Hematopoietic multipotent progenitor cell (in vitro differentiated cells): ENCODE results near the gene TMEM182. TPM values are rescaled to one million over a fixed set of nuclear protein-coding genes. Genes with fewer than 3 reads are reported as not detected.
A peak's percentile ranks its signal among the peaks of the same experiment; 100 is the strongest.

Experiments used
- DNase-seq, 3 donors: peaks; one replicate each; pipeline ENCODE4 v3.0.0-alpha.2; 2011 to 2015; ENCODE audit warnings: low read depth in 2 of 3, low spot score in 2 of 3
- total RNA-seq: library from RNA; depleted of rRNA; stranded (reverse); fragments of >200 nt; gene quantifications from one replicate; pipeline ENCODE4 v1.2.3, GENCODE V29; 2012

TMEM182 gene
- total RNA-seq, result 4.3 TPM

GRCh38 chr2:102761763-102762162, at the start of gene TMEM182:
Gene TMEM182 (plus strand): TSS chr2:102762031. CDS start chr2:102762218, 187 bp downstream.
- DNase-seq, result no peak

- DNase-seq, result no peak
Measured at GRCh38 chr2:102717308-102718018, 44.4 kb upstream of the TMEM182 start.

- no peak for DNase-seq
Measured at GRCh38 chr2:102718387-102719316, 43.2 kb upstream of the TMEM182 start.

GRCh38 chr2:102724016-102724490, 37.8 kb upstream of the TMEM182 start:
- no peak for DNase-seq

- DNase-seq, result no peak
Measured at GRCh38 chr2:102724553-102724952, 37.3 kb upstream of the TMEM182 start.

GRCh38 chr2:102726128-102727087, 35.4 kb upstream of the TMEM182 start:
- no peak for DNase-seq

- DNase-seq, result no peak
Measured at GRCh38 chr2:102735416-102736109, 26.3 kb upstream of the TMEM182 start.

GRCh38 chr2:102736110-102736409, 25.8 kb upstream of the TMEM182 start:
- no peak for DNase-seq

- peak; percentile 63 to 82 (median 80) for DNase-seq
Measured at GRCh38 chr2:102736410-102737409, 25.1 kb upstream of the TMEM182 start.

- DNase-seq, result no peak
Measured at GRCh38 chr2:102737431-102737830, 24.4 kb upstream of the TMEM182 start.

GRCh38 chr2:102743259-102743658, 18.6 kb upstream of the TMEM182 start:
- no peak for DNase-seq

GRCh38 chr2:102748107-102748506, 13.7 kb upstream of the TMEM182 start:
- no peak for DNase-seq

- no peak for DNase-seq
Measured at GRCh38 chr2:102749938-102750337, 11.9 kb upstream of the TMEM182 start.

GRCh38 chr2:102753563-102754159, 8.2 kb upstream of the TMEM182 start:
- DNase-seq, result peak; percentile 6 to 71 (median 32)

GRCh38 chr2:102754456-102755145, 7.2 kb upstream of the TMEM182 start:
- no peak for DNase-seq

- no peak for DNase-seq
Measured at GRCh38 chr2:102755284-102755683, 6.5 kb upstream of the TMEM182 start.

- no peak for DNase-seq
Measured at GRCh38 chr2:102758439-102758838, 3.4 kb upstream of the TMEM182 start.

GRCh38 chr2:102764083-102764482, 2.3 kb downstream of the TMEM182 start:
- DNase-seq, result no peak
